ENCODE results near the gene KIF25.
"Not testable (repeated sequence)": the region's sequence is repeated elsewhere in the genome, so short reads cannot be mapped to it uniquely, and the experiment has no call there.

KIF25 gene

DNA sequence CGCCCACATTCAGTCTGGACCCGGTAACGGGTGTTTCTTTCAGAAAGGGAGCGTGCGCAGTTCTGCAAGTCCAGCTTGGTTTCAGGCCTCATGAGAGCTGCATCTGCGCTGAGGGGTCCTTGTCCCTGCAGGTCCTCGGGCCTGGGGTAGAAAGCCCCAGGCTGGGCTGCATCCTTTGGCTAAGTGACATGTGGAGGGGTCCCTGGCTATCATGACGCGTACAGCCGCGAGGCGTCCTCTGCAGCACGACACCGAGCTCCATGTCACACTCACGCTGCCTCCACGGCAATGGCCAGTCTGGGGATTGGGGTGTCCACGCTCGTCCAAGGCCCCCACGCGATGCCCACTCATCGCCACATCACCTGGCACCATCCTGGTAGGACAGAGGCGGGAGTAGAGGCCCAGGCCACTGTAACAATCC lies 1.7 kb upstream of the KIF25 start:
- Mint-ChIP-seq H3K9me3 (no peaks in the 10 kb centered on the region), H3K4me1 (peaks cover 2% of the 10 kb centered on the region)
- ATAC-seq, result no peak

DNA sequence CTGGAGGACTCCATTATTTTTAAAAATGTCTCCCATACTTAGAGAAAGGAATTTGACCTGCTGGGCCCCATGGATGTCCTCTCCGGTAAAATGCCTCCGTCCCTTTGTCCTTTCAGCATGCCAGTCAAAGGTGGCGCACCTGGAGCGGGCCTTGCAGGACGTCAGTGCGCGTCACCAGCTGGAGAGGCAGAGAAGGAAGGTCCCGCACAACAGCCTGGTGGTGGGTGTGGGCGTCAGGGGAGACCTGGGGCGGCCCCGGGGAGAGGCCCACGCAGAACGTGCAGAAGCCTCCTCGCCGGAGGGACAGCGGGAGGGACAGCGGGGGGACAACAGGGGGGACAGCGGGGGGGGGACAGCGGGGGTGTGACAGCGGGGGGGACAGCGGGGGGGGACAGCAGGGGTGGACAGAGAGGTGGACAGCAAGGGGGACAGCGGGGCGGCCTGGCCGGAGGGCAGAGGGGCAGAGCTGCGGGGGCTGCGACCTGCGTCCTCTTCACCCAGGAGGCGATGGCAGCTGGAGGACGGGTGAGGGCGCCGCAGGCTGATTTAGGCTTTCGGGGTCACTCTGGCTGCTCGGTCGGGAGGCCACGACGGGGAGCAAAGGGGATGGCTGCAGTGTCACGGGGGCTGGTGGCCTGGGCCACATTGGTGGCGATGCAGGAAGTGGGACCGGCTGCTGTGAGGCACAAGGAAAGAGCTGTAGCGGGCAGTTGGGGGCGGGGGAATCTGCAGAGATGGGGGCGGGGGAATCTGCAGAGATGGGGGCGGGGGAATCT lies 859 bp upstream of the KIF25 start:
- H3K4me1 Mint-ChIP-seq, result peaks cover 2% of the 10 kb centered on the region
- no peaks in the 10 kb centered on the region for H3K9me3 Mint-ChIP-seq
- no peaks in the 10 kb centered on the region for H3K36me3 Mint-ChIP-seq (ENCODE audit: low read depth)
- DNase-seq (no peak), ATAC-seq (no peak)
- no peak overlapping the region for H3K27ac Mint-ChIP-seq
- H3K27me3 Mint-ChIP-seq, result peaks cover 6% of the 10 kb centered on the region
- no peak overlapping the region for H3K4me3 Mint-ChIP-seq

More for the DNA sequence above, 1.7 kb upstream of the KIF25 start:
- Mint-ChIP-seq H3K36me3 (ENCODE audit: low read depth) (no peaks in the 10 kb centered on the region), H3K4me3 (no peak overlapping the region), H3K27ac (no peak overlapping the region), H3K27me3 (peaks cover 6% of the 10 kb centered on the region)
- DNase-seq, result no peak

DNA sequence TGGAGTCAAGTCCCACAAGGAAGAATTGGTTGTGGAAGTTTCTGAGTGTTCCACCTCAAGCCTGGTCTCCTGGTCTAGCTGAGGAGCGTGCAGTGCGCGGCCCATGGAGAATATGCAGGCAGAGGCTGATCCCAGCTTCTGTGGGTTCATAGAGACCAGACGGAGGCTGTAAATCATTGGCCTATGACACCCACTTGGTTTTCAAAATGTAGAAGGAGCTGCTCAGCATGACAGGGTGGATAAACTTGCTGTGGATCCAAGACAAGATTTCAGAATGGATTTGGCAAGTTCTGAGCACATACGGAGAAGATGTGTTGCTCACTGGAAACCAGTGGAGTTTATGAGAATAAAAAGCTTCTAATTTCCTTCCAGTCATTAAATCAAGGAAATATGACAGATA lies 744 bp downstream of the KIF25 start:
- no peaks in the 10 kb centered on the region for H3K36me3 Mint-ChIP-seq (ENCODE audit: low read depth)
- H3K4me3 Mint-ChIP-seq, result no peak overlapping the region
- no peaks in the 10 kb centered on the region for H3K9me3 Mint-ChIP-seq
- H3K4me1 Mint-ChIP-seq, result peaks cover 2% of the 10 kb centered on the region
- no peak overlapping the region for H3K27ac Mint-ChIP-seq
- DNase-seq, result no peak
- H3K27me3 Mint-ChIP-seq, result peaks cover 7% of the 10 kb centered on the region
- ATAC-seq, result no peak

- no peak overlapping the region for H3K4me3 Mint-ChIP-seq
- ATAC-seq (no peak), DNase-seq (no peak)
- H3K27me3 Mint-ChIP-seq, result peaks cover 6% of the 10 kb centered on the region
- H3K36me3 Mint-ChIP-seq (ENCODE audit: low read depth), result no peaks in the 10 kb centered on the region
- H3K27ac Mint-ChIP-seq, result no peak overlapping the region
- peaks cover 2% of the 10 kb centered on the region for H3K4me1 Mint-ChIP-seq
- H3K9me3 Mint-ChIP-seq, result no peaks in the 10 kb centered on the region
Observed at GRCh38 chr6:168000198-168001028, 2.9 kb downstream of the KIF25 start.

GRCh38 chr6:168001029-168001332 lies 3.5 kb downstream of the KIF25 start:
- H3K27ac Mint-ChIP-seq, result no peak overlapping the region
- no peaks in the 10 kb centered on the region for H3K9me3 Mint-ChIP-seq
- H3K36me3 Mint-ChIP-seq (ENCODE audit: low read depth), result no peaks in the 10 kb centered on the region
- peaks cover 6% of the 10 kb centered on the region for H3K27me3 Mint-ChIP-seq
- no peak overlapping the region for H3K4me3 Mint-ChIP-seq
- ATAC-seq (no peak), DNase-seq (no peak)
- peaks cover 2% of the 10 kb centered on the region for H3K4me1 Mint-ChIP-seq

- not testable (repeated sequence) for H3K4me1 Mint-ChIP-seq; H3K36me3 Mint-ChIP-seq (ENCODE audit: low read depth); H3K27me3 Mint-ChIP-seq; ATAC-seq; DNase-seq; H3K27ac Mint-ChIP-seq; H3K9me3 Mint-ChIP-seq; H3K4me3 Mint-ChIP-seq
Observed at GRCh38 chr6:168001514-168001913, 4.0 kb downstream of the KIF25 start.

- DNase-seq, result no peak
- ATAC-seq, result no peak
- no peaks in the 10 kb centered on the region for H3K36me3 Mint-ChIP-seq (ENCODE audit: low read depth)
- H3K9me3 Mint-ChIP-seq, result no peaks in the 10 kb centered on the region
- no peak overlapping the region for H3K27ac Mint-ChIP-seq
- H3K4me3 Mint-ChIP-seq, result no peak overlapping the region
- H3K4me1 Mint-ChIP-seq, result peaks cover under 1% of the 10 kb centered on the region
- H3K27me3 Mint-ChIP-seq, result peaks cover 2% of the 10 kb centered on the region
Observed at GRCh38 chr6:168002804-168003203, 5.3 kb downstream of the KIF25 start.

GRCh38 chr6:168004023-168004422 lies 6.6 kb downstream of the KIF25 start:
- DNase-seq, result no peak
- H3K27ac Mint-ChIP-seq, result no peak overlapping the region
- no peaks in the 10 kb centered on the region for H3K4me1 Mint-ChIP-seq
- ATAC-seq, result no peak
- H3K27me3 Mint-ChIP-seq, result peaks cover 1% of the 10 kb centered on the region
- H3K9me3 Mint-ChIP-seq, result no peaks in the 10 kb centered on the region
- H3K4me3 Mint-ChIP-seq, result no peak overlapping the region
- H3K36me3 Mint-ChIP-seq (ENCODE audit: low read depth), result no peaks in the 10 kb centered on the region

GRCh38 chr6:168004945-168005344 lies 7.5 kb downstream of the KIF25 start:
- Mint-ChIP-seq H3K4me1 (no peaks in the 10 kb centered on the region), H3K9me3 (peaks cover 5% of the 10 kb centered on the region), H3K4me3 (no peak overlapping the region), H3K27ac (no peak overlapping the region), H3K27me3 (peaks cover 1% of the 10 kb centered on the region), H3K36me3 (ENCODE audit: low read depth) (no peaks in the 10 kb centered on the region)
- no peak for ATAC-seq
- no peak for DNase-seq

GRCh38 chr6:168005796-168006195 lies 8.3 kb downstream of the KIF25 start:
- Mint-ChIP-seq H3K9me3 (peaks cover 12% of the 10 kb centered on the region), H3K36me3 (ENCODE audit: low read depth) (no peaks in the 10 kb centered on the region), H3K4me1 (no peaks in the 10 kb centered on the region), H3K27me3 (peaks cover 1% of the 10 kb centered on the region), H3K4me3 (no peak overlapping the region), H3K27ac (no peak overlapping the region)
- no peak for ATAC-seq
- no peak for DNase-seq

GRCh38 chr6:168007592-168008338 lies 10.3 kb downstream of the KIF25 start:
- Mint-ChIP-seq H3K27me3 (peaks cover 1% of the 10 kb centered on the region), H3K4me1 (no peaks in the 10 kb centered on the region), H3K4me3 (no peak overlapping the region), H3K9me3 (peaks cover 26% of the 10 kb centered on the region), H3K36me3 (ENCODE audit: low read depth) (no peaks in the 10 kb centered on the region), H3K27ac (no peak overlapping the region)
- ATAC-seq, result no peak
- no peak for DNase-seq

DNA sequence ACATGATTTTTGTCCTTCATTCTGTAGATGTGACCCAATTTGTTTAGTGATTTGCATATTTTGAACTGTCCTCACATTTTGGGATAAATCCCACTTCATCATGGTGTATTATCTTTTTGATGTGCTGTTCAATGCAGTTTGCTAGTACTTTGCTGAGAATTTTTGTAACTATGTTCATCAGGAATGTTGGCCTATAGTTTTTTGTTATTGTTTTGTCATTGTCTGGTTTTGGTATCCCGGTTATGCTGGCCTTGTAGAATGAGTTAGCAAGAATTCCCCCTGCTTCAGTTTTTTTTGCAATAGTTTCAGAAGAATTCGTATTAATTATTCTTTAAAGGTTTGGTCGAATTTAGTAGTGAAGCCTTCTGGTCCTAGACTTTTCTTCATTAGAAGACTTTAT lies 11.9 kb downstream of the KIF25 start:
- Mint-ChIP-seq H3K36me3 (ENCODE audit: low read depth) (peaks cover 1% of the 10 kb centered on the region), H3K9me3 (peaks cover 26% of the 10 kb centered on the region), H3K27ac (no peak overlapping the region), H3K4me3 (no peak overlapping the region), H3K4me1 (no peaks in the 10 kb centered on the region), H3K27me3 (no peaks in the 10 kb centered on the region)
- ATAC-seq (no peak), DNase-seq (no peak)

GRCh38 chr6:168011291-168011690 lies 13.8 kb downstream of the KIF25 start:
- no peak for ATAC-seq
- Mint-ChIP-seq H3K27me3 (no peaks in the 10 kb centered on the region), H3K36me3 (ENCODE audit: low read depth) (peaks cover 1% of the 10 kb centered on the region), H3K27ac (no peak overlapping the region), H3K4me1 (no peaks in the 10 kb centered on the region), H3K4me3 (no peak overlapping the region), H3K9me3 (peaks cover 26% of the 10 kb centered on the region)
- no peak for DNase-seq

- Mint-ChIP-seq H3K27me3 (no peaks in the 10 kb centered on the region), H3K36me3 (ENCODE audit: low read depth) (peaks cover 1% of the 10 kb centered on the region), H3K4me3 (no peak overlapping the region), H3K4me1 (no peaks in the 10 kb centered on the region), H3K9me3 (peaks cover 26% of the 10 kb centered on the region), H3K27ac (no peak overlapping the region)
- DNase-seq (no peak), ATAC-seq (no peak)
Observed at GRCh38 chr6:168012431-168013249, 15.2 kb downstream of the KIF25 start.

Measured in activated naive CD8-positive, alpha-beta T cell treated with anti-CD3 and anti-CD28 coated beads, Interleukin-2, amount 50 U/mL, for 24 hours (primary cell).